HG03175 (cell line): ENCODE results near the gene TPCN2.
"Not testable (repeated sequence)": the region's sequence is repeated elsewhere in the genome, so short reads cannot be mapped to it uniquely, and the experiment has no call there.

Source experiments
- ATAC-seq: cut with Tn5 transposase; IDR thresholded peaks from one replicate; pipeline ENCODE4 v1.9.1; 2021; ENCODE audit warnings: mild to moderate bottlenecking, moderate library complexity; ENCODE audit not compliant: unreplicated experiment

TPCN2 gene

DNA sequence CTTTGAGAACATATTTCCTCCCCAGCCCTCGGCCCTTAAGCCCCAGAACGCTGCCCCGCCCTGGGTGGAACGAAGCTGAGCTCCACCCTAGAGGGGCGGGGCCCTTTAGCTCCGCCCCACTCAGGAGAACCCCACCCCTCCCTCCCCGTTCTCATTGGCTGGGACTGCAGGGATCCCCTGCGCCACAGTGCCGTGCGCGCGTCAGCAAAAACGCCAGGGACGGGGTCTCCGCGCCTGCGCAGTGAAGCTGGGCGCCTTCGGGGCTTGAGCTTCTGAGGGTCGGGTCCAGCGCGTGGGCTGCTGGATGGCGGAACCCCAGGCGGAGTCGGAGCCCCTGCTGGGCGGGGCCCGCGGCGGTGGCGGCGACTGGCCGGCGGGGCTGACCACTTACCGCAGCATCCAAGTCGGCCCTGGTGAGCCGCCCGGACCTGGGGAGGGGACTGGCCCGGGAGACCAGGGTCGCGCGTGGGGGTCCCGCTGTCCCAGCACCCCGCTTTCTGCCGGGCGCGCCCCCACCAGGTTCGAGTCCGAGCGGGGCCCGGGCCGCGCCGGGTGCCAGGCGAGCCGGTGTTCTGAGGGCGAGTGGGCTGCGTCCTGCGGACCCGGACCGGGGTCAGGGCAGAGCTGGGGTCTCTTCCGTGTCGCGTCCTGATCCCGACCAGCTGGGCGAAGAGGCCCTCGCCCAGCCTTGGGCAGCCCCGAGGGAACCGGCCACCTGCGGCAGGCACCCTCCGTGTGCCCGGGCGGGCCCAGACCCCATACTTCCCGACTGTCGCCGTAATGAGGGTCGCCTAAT lies at the start of gene TPCN2:
TSS of gene TPCN2 (plus strand) at position 239 of the 796 bp plus-strand sequence. CDS start at position 305, 66 bp downstream.
- peak; percentile 95 for ATAC-seq

DNA sequence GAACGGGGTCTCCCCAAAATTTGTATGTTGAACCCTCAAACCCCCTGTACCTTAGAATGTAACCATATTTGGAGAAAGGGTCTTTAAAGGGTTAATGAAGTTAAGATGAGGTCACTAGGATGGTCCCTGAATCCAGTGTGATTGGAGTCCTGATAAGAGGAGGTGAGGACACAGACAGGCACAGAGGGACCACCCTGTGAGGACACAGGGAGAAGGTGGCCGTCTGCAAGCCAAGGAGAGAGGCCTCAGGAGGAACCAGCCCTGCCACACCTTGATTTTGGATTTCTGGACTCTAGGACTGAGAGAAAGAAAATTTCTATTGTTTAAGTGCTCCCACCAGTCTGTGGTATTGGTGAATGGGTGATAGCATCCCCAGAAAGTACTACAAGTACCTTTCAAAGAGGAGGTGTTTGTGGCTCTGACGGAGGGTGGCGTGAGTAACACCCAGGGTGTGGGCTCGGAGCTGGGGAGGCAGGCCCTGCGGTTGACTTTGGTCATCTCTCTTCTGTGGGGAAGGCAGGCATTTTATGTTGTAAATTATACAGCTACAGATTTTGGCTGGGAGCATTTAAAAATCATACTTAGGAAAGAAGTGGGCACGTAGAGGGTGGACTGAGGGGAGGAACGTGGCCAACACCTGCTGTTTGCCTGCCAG lies 49.5 kb upstream of the TPCN2 start:
- no peak for ATAC-seq

DNA sequence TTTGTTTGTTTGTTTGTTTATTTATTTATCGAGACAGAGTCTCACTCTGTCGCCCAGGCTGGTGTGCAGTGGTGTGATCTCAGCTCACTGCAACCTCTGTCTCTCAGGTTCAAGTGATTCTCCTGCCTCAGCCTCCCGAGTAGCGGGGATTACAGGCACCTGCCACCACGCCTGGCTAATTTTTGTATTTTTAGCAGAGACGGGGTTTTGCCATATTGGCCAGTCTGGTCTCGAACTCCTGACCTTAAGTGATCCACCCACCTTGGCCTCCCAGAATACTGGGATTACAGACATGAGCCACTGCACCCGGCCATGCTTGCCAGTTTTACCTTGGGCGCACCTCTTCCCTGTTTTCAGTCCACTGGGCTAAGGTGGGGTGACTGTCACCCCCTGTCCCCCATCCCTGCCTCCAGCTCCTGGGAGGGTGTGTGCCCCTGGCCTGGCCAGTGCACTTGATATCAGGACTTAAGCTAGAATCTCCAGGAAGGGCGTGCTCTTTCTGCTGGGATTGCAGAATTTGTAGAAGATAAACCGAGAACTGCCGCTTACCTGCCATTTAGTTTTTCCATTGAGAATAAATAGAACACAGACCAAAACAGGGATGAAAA lies 48.9 kb upstream of the TPCN2 start:
- ATAC-seq = not testable (repeated sequence)

DNA sequence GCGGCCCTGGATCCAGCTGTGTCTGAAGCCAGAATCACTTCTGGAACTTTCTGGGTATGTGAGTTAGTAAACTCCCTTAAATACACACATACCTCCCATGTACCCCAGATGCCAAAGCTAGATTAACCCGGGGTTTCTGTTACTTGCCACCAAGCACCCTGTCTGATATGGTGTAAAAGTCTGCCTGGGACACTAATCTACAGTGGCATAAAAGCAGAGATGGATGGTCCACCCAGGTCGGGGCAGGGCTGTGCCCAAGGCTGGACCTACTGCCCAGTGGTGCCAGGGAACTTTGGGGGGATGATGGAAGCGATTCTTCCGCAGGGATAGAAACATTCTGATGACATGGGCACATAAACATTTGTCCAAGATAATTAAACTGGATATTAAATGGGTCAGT lies 48.3 kb upstream of the TPCN2 start:
- no peak for ATAC-seq

DNA sequence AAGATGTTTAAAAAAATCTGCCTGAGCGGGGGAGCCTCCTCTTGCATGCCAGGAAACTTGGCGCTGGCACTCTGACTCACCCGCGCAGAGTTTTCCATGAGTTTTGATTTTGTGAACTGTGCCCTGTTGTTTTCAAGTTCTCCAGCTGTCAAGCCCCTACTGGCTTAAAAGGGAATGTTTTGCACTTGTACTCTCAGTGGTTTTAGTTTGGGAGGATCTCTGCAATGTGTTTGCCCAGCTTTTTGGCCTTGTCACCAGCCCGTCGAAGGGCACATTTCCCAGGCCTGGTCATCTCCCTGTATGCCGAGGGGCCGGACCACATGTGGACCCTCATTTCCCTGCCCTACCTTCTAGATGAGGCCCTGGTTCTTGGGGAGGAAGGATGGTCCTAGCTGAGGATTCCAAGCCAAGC lies 47.9 kb upstream of the TPCN2 start:
- ATAC-seq = no peak

DNA sequence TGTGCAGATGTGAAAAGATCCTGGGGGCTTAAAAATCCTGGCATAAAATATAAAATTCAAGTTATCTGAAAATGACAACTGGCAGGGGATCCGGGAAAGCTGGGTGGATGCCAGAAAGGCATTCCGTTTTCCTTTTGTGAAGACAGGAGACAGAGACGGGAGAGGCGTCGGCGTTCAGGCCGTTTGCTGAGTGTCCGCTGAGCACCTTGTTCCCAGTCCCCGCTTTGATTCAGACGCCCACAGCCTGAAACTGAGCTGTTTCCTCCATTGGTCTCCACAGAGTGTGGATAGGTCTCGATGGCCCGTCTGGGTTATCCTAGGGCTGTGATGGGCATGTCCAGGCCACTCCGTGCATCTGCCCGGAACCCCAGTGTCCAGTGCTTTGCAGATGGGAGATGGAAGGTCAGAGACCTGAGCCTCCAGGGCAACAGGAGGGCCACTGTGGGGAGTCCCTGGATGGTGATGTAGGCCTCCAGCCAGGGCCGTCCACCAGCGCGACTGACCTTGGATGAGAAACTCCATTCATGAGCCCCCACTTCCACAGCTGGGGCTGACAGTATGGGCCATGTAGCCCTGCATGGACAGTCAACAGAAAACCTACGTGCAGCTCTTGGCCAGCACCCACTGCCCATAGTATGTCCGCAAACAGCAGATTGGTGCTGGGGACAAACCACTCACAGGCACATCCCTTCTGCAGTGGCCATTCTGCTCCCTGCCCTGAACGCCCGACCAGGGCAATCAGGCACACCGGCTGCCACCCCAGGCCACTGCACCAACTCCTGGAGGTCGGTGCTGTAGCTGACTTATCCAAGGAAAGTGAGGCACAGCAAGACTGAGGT lies 47.3 kb upstream of the TPCN2 start:
- ATAC-seq = no peak

DNA sequence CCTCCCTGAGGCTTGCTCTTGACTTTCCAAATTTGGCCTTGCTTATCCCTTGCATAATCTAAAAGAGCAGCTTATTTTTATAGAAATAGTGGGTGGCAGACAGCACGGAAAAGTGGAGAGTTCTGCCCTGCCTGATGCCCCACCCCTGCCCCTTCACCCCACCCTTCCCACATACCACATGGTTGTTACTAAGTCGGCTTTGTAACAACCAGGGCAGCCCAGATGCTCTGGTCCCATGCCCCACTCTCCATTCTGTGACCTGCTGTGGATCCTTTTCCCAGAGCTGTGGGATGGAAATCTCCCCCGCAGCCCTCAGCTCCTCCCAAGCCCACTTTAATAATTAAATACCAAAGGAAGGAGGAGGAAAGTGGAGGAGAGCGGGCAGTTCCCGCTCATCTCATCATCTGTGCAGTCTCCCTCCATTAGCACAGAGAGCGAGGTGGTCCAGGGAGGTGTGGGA lies 46.6 kb upstream of the TPCN2 start:
- ATAC-seq = no peak

DNA sequence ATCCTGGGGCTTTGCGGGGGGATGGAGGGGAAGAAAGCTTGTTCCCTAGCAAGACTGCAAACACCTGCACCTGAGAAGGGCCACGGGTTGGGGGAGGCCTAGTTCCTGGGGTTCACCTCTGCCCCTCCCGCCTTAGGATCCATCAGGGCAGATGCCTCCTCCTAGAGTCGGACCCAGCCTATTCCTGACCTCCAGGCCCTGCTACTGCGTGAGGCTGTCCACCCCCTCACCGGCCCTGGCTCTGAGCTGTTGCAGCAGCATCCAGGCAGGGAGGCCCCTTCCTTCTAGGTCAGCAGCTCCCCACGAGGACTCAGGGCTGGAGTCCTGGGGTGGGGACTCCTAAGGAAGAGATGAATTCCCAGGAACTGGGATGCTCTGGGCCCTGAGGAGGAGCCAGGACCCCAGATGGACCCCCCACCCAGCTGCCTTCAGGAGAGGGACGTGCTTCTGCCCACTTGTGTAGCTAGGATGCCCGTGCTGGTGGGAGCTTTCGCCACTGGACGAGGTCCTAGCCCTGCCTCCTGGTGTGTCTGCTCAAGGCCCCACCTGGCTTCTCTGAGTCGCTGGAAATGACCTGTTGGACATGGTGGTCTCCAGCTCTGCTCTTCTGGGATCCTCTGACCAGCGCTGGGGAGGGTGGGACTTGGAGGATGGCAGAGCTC lies 46.0 kb upstream of the TPCN2 start:
- ATAC-seq = no peak

DNA sequence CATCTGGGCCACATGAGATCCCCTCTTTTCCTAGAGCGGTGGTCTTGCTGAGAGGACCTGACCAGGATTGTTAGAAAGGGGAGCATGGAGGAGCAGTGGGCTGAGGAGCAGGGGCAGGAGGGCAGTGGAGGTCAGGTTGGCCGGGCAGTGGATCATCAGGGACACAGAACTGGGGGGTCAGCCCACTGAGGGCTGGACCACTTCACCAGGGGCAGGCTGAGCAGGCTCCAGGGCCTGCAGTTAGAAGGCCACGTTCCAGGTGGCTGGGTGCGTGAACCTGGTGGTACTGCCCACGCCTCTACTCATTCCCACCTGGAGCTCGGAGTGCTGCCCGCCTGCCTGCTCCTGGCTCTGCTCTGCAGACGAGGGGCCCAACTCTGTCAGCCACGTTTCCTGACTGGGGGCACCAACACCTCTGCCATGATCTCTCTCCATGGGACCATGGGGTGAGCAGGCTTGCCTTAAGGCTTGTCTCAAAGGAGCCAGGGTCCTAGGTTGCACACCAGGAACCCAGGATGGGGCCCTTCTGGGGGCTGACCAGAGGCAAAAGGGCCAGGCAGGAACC lies 45.3 kb upstream of the TPCN2 start:
- ATAC-seq = no peak

DNA sequence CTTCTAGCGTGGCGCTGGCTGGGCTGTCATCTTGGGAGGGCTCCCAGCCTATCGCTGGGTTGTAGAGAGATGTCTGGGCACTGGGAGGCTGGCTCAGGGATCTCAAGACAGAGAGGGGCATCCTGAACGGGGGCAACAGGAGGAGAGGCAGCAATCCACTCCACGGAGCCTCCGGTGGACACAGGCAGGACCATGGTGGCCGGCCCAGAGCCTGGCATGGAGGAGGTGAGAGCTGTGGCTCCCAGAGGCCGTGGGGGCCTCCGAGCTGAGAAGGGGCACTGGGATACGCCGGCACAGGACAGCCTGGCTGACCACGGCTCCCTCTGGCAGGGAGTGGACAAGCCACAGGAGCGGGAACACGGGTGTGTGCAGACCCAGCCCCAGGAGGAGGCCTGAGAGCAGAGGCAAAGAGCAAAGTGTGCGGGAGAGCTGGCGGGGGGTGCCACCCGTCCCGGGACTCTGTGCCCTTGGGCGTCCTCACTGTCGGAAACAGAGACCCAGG lies 44.8 kb upstream of the TPCN2 start:
- ATAC-seq = no peak

DNA sequence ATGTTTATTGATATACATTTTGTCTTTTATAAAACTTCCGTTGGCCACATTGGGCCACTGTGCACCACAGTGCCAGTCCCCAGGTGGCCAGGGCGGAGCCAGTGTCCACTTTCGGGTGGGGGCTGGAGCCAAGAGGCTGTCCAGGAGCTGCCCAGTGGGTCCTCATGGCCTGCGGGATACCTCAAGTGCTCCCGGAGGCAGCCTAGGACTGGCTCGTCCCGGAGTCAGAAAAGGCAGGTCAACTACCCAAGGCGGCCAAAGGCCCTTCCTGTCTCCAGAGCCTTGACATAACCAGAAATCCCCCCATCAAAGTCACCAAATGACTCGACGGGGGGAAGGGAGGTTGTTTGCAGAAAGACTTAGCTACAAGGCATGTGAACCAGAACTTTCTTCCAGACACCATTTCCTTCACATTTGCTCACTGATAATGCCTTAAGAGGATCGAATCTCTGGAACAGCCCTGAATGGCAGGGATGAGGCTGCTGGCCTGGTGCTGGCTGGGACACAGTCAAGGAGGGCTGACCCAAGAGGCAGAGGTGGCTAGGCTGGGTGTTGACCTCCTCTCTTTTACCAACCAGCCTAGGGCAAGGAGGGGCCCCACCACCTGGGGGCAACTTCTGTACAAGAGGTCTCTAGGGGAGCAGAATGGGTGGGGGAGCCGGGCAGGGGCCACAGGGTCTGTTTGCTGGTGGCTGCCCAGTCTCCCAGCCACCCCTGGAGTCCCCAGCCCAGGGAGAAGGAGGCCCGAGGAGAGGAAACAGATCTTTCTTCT lies 44.1 kb upstream of the TPCN2 start:
- no peak for ATAC-seq

DNA sequence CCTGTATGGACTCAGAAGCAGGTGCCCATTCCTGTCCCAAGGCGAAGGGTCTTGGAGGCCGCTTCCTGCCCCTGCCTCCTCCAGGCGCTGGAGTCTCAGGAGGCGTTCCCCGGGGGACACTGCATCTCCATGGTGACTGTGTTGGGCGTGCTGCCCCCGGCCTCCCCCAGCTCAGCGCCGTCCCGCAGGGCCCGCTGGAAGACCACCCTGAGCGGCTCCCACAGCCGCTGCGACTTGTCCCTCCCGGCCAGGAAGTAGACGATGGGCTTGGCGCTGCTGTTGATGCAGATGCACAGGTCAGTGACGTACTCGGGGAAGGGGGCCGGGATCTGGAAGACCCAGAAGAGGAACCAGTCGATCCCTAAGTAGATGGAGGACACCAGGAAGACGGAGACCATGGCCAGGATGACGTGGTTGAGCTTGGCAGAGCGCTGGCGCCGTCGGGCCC lies 43.5 kb upstream of the TPCN2 start:
- ATAC-seq = no peak

DNA sequence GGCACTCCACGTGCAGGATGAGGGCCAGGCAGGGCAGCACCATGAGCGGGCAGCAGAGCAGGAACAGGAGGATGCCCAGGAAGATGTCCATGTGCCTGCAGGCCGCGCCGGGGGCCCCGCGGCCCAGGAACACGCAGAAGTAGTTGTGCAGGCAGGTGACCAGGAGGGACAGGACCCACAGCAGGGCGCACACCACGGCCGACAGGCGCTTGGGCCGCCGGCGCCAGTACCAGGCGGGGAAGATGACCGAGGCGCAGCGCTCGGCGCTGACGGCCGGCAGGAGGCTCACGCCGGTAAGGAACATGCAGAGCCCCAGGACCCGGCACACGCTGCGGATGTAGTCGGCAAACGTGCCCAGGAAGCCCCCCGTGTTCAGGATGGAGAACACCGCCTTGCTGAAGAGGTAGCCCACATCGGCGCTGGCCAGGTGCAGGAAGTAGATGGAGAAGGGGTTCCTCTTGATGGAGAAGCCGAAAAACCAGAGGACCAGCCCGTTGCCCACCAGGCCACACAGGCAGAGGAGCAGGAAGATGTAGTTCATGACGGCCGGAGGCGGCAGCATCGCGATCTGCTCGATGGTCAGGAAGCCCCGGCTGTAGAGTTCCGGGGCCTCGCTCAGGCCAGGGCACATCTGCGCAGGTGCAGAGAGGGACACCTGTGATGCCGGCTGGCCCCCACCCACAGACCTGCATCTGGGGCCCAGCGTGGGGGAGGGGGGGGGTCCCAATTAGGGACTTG lies 42.9 kb upstream of the TPCN2 start:
- ATAC-seq = no peak

DNA sequence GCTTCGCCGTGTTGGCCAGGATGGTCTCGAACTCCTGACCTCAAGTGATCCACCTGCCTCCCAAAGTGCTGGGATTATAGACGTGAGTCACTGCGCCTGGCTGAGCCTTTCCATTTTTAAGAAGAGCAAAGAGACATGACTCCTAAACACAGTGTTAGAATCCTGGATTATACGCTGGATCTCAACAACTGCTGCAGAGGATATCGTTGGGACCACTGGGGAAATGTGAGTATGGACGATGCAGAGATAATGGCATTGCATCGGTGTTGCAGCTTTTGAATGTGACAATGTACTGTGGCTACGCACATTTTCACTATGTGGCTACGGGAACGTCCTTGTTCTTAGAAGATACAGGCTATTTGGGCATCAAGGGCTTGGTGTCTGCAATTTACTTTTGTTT lies 41.9 kb upstream of the TPCN2 start:
- ATAC-seq = no peak

DNA sequence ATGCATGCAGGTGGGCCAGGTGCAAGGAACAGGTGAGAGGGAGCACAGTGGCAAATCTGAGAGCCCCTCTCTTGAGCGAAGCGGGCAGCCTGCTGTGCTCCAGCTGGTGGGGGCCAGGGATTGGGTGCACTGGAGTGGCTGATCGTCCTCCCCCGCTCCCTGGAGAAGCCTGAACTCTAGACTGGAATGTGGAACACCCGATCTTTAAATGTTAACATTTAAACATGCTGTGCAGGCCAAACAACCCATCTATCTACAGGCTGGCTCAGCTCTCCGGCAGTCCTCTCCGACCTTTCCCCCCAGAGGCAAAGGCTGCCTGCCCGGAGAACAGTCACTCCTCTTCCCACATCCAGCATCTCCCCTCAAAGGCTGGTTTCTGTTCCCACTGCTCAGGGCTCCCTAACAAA lies 40.8 kb upstream of the TPCN2 start:
- ATAC-seq = no peak

DNA sequence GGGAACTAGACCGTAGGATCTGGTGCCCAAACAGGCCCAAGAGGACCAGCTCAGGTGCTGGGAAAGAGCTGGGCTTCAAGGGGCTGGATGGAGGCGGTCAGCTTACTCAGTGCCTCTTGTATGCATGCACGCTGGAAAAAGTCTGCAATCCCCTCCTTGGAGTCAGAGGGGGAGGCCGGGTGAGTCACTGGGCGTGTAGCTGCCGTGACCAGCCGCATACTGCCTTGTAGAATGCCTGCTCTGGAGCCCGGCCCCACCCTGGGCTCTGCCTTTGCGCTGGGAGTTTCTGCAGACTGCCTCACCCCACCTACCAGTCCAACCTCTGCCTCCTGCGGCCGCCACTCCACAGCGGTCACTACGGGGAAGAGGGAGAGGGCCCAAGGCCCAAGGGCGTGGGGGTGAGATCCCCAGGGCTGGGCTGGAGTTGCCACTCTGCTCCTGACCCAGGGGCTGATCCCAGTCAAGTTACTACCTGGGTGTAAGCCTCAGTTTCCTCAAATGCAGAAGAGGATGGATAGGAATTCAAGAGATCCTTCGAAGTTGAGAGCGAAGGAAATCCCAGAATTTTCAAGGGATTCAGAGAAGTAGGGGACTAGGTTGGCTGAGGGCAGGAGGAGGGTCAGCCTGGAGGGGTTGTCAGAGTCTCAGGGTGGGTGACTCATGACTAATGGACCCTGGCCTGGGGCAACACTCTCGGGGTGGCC lies 39.8 kb upstream of the TPCN2 start:
- no peak for ATAC-seq

DNA sequence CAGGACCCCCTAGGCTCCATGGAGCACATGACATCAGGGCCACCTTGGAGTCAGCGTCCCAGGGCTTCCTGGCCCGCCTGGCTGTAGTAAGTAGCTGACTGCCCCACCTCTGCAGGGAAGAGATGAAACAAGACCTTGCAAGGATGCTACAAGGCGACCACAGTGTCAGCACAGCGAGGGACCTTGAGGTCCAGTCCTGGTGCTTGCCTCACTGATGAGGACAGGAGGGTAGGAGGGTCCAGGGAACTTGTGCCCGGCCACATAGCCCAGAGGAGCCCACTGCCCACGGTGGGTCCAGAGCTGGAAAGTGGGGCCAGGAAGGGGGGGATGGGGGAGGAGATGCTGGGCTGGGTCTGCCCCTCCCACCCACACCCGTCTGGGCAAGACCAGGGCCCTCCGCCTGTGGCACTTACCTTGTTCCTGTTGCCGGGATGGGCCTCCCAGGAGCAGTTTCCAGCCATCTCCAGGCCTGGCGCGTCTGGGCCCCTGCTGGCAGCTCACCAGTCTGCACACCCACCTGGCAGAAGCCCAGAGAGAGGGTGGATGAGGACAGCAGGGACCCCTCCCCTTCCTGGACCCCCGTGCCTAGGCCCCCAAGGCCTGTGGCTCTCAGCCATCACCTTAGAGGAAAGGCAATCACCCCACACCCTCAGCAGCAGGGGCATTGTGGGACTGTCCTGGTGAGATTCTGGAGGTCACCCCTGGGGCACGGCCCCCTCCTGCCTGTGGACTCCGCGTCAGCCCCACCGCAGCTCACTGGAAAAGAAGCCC lies 39.1 kb upstream of the TPCN2 start:
- no peak for ATAC-seq
